ENCODE results near the gene ZNF236. TPM values are rescaled to one million over a fixed set of nuclear protein-coding genes. Genes with fewer than 3 reads are reported as not detected.

ZNF236 gene
- total and polyA plus RNA-seq, 2 donors (not counting 3 experiments of a cell fraction or from before 2014, with no cell fraction given) = 4.5 to 14.7 TPM

- H3K4me3 ChIP-seq (replicated peaks in 1 of 3; ENCODE audit: insufficient read depth in 1 of 3, low read depth in 1 of 3, low read length in 3 of 3) = no peak overlapping the region
- BruUV-seq (replicated peaks) = no TSS peak
- no peak overlapping the region for H3K27ac ChIP-seq (ENCODE audit: insufficient read depth, low read depth, low read length)
- intact Hi-C loops (cut with micrococcal nuclease) (no loop called here), dilution Hi-C loops (cut with MboI; ENCODE audit: extremely low pct_ligation_motif_present, low sequenced_read_pairs) (no loop called here)
- H4K20me1 ChIP-seq (replicated peaks; ENCODE audit: control insufficient read depth, extremely low read depth, insufficient read depth, low read length) = no peaks in the 10 kb centered on the region
- H3K9ac ChIP-seq (replicated peaks; ENCODE audit: extremely low read depth, insufficient read depth, low read length) = no peak overlapping the region
- ChIA-PET POLR2A (no interaction called here), CTCF (no interaction called here)
- no peaks in the 10 kb centered on the region for H3K79me2 ChIP-seq (ENCODE audit: control insufficient read depth, insufficient read depth, low read length)
- no peaks in the 10 kb centered on the region for H3K9me1 ChIP-seq (replicated peaks; ENCODE audit: control insufficient read depth, extremely low read depth, insufficient read depth, low read length)
- no peak overlapping the region for H2AFZ ChIP-seq (ENCODE audit: low read depth, low read length)
- FAIRE-seq (no peak), DNase-seq (ENCODE audit: low read depth, low spot score) (no peak)
- no peak overlapping the region for H3K4me2 ChIP-seq (ENCODE audit: insufficient read depth, low read length)
- peaks cover 0 to 10% of the 10 kb centered on the region in 2 experiments for H3K36me3 ChIP-seq (ENCODE audit: control insufficient read depth in 2 of 2, extremely low read depth in 1 of 2, insufficient read depth in 2 of 2, low read length in 2 of 2)
- H3K27me3 ChIP-seq (ENCODE audit: control insufficient read depth in 2 of 2, insufficient read depth in 2 of 2, low read length in 2 of 2) = no peaks in the 10 kb centered on the region
- TF ChIP-seq MYC (IDR thresholded peaks at IDR 0.05; ENCODE audit: low read depth, low read length) = no peak
- TF ChIP-seq, protein P1, sequence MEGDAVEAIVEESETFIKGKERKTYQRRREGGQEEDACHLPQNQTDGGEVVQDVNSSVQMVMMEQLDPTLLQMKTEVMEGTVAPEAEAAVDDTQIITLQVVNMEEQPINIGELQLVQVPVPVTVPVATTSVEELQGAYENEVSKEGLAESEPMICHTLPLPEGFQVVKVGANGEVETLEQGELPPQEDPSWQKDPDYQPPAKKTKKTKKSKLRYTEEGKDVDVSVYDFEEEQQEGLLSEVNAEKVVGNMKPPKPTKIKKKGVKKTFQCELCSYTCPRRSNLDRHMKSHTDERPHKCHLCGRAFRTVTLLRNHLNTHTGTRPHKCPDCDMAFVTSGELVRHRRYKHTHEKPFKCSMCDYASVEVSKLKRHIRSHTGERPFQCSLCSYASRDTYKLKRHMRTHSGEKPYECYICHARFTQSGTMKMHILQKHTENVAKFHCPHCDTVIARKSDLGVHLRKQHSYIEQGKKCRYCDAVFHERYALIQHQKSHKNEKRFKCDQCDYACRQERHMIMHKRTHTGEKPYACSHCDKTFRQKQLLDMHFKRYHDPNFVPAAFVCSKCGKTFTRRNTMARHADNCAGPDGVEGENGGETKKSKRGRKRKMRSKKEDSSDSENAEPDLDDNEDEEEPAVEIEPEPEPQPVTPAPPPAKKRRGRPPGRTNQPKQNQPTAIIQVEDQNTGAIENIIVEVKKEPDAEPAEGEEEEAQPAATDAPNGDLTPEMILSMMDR (IDR thresholded peaks at IDR 0.05; ENCODE audit: extremely low read depth in 1 of 2, insufficient read depth in 1 of 2, low read depth in 1 of 2, low read length in 2 of 2) = no peak
- no peak for TF ChIP-seq GATA2 (IDR thresholded peaks at IDR 0.05; ENCODE audit: insufficient read depth, insufficient read length, low read depth, low read length)
- no peak for TF ChIP-seq POLR2A (IDR thresholded peaks at IDR 0.05; ENCODE audit: low read depth, low read length)
- no peak for TF ChIP-seq FOS (IDR thresholded peaks at IDR 0.05; ENCODE audit: borderline replicate concordance, insufficient read depth, low read length)
- no peak for TF ChIP-seq MAX (IDR thresholded peaks at IDR 0.05; ENCODE audit: insufficient read depth, insufficient read length)
- no peak for TF ChIP-seq JUN (IDR thresholded peaks at IDR 0.05; ENCODE audit: borderline replicate concordance, insufficient read depth, insufficient read length, low read depth)
- no peak for TF ChIP-seq POLR2AphosphoS5 (IDR thresholded peaks at IDR 0.05; ENCODE audit: insufficient read depth, low read depth, low read length)
- TF ChIP-seq EZH2 (IDR thresholded peaks at IDR 0.05; ENCODE audit: borderline replicate concordance, low read depth, low read length, severe bottlenecking) = no peak
- H3K4me1 ChIP-seq (ENCODE audit: control insufficient read depth, extremely low read depth, insufficient read depth, low read length) = no peaks in the 10 kb centered on the region
- no peaks in the 10 kb centered on the region for H3K9me3 ChIP-seq (replicated peaks; ENCODE audit: control insufficient read depth, insufficient read depth, low read length)
Measured at GRCh38 chr18:76935722-76936337, 113.5 kb downstream of the ZNF236 start.

Measured in endothelial cell of umbilical vein (primary cell).